HUDEP-2 (cell line): Measurements from ENCODE around the gene AKAP11.

Experiments
- DNase-seq, 76 experiments: peaks; one replicate each; lab custom pipeline; 2025; ENCODE audit not compliant: unreplicated experiment in 76 of 76; lab: John Stamatoyannopoulos, UW

The AKAP11 gene

DNA sequence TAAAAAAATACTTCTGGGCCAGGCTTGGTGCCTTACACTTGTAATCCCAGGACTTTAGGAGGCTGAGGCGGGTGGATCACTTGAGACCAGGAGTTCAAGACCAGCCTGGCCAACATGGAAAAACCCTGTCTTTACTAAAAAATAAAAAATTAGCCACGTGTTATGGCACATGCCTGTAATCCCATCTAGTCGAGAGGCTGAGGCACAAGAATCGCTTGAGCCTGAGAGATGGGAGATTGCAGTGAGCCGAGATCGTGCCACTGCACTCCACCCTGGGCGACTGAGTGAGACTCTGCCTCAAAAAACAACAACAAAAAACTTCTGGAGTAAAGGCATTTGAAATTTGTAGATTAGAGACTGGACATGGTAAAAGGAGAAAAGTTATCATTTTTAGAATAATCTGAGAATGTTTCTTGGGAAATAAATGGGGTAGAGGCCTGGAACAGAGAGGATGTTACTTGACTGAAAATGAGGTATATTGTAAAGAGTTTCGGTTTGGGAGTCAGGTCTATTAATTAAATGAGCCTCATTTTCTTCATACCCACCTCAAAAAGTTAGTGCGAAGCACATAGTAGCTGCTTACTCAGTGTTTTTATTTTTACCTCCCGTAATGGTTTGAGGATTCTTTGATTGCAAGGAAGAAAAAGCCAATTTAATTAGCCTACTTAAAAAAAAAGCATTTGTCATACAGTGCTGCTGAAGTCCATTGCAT, 2.6 kb downstream of the AKAP11 start:
- peak in 4 of 76 experiments; percentile 2 to 15 (median 4) for DNase-seq

DNA sequence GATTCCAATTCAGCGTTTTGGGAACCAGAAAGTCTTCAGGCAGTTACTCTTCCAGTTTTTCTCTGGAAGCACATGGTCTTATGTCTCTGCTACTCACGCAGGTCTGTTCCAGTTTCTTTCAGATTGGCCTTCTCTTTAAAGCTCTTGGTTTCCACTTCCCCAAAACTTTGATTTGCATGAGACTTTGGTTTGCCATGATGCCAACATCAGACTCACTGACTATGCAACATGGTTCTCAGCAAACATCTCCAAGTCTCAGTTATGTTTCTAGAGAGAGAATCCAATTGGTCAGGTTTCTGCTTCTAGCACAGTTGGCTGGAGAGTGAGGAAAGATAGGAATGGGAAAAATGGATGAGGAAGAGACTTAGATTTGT, 3.1 kb downstream of the AKAP11 start:
- DNase-seq, result no peak

DNA sequence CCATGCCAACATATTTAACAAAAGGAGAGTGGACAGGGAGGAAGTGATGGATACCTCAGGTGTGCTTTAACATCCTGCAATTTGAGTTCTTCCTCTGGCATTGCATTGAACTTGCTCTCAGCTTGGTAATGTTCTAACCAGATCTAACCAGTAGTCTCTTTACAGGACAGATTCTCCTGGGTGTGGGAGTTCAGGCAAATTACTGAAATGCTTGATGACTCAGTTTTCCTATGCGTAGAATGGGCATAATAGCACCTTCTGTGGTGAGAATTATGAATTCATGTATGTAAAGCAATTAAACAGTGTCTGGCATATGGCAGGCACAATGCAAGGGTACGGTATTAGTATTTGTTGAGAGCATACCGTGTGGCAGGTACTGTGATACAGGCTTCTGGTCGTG, 3.6 kb downstream of the AKAP11 start:
- no peak for DNase-seq

DNA sequence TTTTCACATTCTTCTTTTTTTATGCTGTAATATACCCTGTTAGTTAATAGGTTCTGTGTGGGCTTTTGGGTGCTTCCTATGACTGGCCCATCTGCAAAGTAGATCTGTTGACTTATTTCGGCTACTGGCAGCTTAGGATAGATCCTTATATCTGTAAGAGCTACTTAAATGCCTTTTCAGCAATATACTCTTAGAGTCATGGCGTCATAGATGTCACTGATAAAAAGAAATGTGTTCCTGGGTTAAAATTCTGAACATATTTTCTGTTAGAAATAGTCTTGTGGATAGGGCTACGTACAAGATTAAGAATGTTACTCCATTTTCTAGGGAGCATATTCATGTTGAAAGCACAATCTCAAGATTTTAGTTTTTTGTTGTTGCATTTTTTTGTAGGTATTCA, 4.7 kb downstream of the AKAP11 start:
- DNase-seq, result no peak

DNA sequence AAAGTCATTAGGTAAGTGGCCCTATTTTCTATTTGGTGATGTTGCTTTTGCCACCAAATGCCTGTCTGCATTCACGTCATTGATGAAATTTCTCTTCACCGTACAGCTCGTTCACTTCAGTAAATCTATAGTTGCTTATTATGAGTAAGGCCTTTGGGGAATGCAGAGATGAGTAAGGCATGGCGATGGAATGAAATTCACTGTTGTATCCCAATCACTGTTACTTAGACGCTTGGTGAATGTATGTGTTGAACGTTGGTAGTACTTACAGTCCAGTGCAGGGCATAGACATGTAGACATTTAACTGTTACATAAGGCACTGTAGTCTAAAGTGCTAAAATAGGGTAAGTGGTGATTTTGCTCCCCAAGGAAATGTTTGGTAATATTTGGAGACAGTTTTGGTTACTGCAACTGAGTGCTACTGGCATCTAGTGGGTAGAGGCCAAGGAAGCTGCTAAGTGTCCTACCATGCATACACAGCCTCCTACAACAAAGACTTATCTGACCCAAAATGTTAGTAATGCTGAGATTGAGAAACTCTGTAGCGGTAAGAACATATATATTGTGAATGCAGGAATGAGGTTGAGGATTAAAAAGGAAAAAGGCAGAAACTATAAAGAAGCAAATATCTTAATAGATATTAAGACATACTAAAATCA, 5.8 kb downstream of the AKAP11 start:
- DNase-seq, result no peak

DNA sequence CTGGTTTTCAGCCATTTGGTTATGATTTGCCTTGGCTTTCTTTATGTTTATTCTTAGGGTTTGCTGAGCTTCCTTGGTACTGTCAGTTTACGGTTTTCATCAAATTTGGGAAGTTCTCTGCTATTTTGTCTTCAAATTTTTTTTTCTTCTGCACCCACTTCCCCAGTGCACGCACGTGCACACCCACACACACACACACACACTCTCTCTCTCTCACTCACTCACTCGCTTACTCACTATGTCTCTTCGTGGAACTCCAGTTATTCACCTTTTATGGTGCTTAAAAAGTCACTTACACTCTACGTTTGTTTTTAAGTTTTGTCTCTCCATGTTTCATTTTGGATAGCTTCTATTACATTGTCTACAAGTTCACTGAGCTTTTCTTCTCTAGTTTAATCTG, 7.1 kb downstream of the AKAP11 start:
- no peak for DNase-seq

DNA sequence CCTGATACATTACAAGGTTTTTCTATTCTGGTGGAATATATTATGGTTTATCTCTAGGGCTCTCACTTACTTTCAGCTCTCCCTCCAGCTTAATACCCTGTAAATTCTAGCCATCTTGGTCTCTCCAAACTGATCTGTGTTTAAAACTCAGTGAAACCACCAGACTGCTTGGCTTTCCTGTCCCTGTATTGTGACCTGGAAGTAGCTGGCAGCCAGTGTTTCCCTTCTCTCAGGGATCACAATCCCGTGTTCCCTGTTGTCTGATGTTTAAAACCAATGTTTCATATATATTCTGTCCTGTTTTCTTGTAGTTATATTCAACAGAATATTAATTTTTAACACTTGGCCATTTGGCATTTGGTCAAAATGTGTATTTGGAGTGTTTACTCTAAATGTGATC, 8.0 kb downstream of the AKAP11 start:
- no peak for DNase-seq

DNA sequence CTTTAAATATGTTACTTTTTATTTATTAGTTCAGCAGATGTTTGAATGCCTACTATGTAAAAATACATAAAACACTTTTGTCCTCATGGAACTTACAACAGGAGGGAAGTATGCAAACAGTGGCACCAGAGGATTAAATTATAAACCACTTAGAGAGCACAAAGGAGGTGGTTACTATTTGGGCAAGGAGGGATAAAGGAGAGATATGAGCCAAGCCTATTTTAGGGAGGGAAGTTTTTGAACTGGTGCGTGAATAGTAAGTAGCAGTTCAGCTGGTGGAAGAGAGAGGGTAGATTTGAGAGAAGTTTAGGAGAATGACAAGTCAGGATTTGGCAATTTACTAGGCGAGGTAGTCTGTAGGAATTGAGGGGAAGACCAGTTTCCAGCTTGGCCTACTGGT, 8.6 kb downstream of the AKAP11 start:
- no peak for DNase-seq

DNA sequence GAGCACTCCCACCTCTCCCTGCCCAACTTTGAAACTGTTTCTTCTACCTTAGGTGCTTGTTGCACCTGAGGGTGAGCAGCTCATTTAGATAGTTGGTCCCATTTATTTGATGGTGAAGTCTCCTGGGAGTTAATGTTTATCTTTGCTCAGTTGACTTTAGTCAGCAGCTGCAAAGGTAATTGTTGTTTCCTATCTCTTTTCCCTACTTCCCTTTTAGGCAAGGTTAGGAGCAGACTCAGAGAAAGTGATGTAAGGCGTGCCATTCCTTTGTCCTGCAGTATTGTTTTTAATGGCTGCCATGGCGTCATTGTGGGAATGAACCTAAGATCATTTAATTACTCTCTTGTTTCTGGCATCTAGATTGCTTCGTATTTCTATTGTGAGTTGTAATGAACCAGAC, 11.6 kb downstream of the AKAP11 start:
- DNase-seq, result no peak

DNA sequence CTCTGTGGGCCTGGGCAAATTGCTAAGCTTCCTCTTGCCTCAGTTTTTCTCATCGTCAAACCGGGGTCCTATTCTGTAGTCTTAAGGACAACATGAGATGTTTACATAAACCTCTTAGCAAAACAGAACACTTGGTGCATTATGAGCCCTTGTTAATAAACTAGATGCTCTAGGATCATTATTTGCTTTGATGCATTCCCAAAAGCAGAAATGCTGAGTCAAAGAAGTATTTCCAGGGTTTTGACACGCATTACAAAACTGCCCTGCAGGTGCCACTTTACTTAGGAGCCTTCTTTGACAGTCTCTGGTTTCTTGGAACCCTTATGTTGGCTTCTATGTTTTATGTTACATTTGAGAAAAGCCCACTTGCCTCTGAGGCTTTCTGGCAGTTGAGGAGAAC, 12.1 kb downstream of the AKAP11 start:
- DNase-seq, result no peak

DNA sequence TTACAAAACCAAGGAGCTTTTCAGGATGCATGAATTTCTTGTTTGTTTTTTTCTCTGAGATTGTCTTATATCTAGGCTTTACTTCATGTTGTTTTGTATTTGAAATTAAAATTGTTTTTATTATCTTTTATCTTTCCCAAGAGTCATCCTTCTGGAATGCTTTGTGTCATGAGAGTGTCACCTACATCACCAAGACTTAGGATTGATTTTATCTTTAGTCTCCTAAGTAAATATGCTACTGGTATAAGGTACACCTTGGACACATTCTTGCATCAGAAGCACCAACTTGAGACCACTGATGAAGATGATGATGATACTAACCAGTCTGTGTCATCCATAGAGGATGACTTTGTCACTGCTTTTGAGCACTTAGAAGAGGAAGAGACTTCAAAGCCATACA, 26.4 kb downstream of the AKAP11 start:
- no peak for DNase-seq

DNA sequence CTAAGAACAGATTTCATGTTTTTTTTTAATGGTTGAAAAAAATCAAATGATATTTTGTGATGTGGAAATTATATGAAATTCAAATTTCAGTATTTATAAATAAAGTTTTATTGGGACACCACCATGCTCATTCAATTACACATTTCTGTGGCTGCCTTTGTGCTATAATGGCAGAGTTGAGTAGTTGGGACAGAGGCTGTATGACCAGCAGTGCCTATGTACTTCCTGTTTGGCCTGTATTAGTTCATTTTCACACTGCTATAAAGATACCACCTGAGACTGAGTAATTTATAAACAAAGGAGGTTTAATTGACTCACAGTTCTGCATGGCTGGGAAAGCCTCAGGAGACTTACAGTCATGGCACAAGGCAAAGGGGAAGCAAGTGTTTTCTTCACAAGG, 33.6 kb downstream of the AKAP11 start:
- no peak for DNase-seq

DNA sequence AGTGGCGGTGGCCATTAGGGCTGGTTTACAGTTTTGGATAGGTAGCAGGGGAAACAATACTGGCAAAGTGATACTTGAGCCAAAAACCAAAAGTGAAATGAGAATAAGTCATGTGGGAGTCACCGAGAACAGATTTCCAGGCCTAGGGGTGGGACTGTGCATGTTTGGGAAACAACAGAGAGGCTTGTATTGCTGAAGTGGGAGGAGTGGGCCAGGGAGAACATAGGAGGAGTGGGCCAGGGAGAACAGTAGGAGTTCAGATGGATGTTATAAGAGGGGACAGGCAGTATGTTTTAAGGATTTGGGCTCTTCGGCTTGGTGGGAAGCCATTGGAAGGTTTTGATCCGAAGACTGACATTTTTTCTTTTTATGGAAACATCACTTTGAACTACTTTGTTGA, 35.5 kb downstream of the AKAP11 start:
- no peak for DNase-seq

DNA sequence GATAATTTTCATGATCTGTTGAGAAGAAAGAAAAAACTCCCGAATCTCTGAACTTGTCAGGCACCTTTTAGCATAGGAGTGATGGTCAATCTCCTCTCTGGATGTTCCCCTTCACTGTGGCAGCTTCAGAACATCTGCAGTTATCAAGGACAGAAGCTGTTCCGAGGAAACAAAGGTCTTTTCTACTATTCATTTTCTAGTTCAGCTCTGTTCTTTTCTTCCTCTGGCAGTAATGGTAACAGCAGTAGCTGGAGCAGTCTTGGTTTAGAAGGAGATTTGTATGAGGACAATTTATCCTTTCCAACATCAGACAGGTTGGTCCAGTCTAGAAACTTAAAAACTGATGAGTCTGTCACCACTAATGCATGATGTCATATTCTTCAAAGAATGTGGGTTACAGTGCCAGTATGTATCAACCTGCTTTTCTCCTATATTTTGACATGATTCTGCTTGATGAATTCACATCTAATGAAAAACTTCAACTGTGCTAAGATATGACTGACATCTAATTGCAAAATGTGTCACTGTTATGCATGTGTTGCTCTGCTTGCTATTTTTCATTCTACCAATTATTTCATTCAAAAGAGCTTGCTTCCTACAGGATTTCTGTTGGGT, 41.0 kb downstream of the AKAP11 start:
- no peak for DNase-seq

DNA sequence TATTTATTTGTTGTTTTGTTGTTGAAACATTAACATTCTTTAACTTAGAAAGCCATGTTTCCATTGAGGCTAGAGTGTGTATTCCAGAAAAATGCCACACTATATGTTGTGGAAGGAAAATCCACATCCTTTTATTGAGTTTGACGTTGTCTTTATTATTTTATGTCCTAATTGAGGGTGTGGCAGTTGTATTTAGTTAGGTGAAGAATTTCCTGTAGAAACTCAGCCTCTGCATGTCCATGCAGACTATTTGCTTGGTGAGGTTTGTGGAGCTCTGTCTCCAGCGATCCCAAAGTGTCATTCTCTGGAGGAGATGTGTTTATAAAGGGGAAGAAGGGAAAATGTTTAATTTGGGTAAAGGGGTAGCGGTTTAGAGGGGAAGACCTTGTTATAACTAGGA, 46.6 kb downstream of the AKAP11 start:
- no peak for DNase-seq

DNA sequence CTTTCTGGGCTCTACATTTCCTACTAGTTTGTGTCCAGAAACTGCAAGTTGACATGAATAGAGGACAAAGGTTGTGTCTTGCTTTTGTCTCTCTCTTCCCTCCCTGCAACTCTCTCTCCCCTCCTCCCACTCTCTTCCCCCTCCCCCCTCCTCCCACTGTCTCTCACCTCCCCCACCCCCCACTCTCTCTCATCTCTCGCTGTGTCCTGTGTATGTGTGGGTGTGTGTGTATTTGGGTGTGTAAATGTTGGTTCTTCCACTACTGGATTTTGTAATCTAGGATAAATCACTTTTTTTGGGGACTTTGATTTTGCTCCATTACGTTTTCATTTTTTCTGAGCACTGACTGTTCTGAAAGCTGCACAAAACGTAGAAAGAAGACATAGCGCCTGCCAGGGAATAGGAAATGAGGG, 48.4 kb downstream of the AKAP11 start:
- no peak for DNase-seq

DNA sequence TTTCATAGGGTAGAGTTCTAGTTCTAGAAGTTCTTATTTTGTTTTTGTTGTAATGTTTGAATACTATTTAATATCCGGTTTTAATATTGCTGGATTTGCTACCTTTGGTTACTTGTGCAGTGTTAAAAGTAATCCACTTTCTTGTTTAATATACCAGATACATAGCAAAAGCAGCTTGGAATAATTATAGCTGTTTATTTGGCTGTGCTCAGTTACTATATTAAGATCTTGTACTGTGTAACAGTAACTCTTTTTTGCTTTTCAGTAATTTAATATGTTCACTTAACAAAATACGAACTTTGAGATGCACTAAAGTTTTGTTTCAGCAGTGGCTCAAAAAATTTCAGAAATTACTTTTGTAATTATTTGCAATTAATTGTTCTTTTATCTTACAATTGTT, 50.9 kb downstream of the AKAP11 start:
- DNase-seq, result no peak

DNA sequence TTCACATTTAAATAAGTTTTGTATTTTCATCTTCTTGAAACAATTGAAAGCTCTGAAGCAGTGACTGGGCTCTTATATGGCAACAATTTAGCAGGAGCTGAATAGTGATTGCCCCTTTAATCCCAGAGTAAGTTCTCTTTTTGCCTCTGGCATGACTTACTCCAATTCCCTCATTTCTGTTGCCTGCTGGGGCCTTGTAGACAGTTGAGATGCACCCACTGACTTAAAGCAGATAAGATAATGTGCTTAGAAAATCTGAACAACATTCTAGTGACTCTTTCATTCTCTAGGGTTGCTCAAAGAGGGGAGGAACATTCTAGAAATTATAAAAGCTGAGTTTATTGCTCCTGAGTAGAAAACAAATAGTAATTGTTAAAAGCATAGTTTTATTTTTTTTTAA, 52.8 kb downstream of the AKAP11 start:
- no peak for DNase-seq

DNA sequence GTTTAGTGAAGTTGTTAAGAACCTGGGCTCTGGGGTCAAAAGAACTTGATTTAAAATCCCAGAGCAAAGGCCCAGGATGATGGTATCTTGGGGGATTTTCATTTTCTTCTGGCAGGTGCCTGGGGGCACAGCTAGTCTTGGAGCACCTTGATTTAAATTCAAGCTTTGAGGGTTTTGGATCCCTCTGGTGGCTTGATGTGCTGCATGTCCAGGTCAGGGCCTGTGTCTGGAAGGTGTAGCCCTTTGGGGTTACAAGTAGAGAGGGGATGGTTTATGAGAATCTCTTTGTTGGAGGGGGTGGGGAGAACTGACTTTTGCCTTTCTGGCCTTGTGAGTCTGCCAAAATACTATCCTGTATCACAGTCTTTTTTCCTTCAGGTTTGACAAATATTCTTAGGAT, 55.8 kb downstream of the AKAP11 start:
- DNase-seq, result no peak

DNA sequence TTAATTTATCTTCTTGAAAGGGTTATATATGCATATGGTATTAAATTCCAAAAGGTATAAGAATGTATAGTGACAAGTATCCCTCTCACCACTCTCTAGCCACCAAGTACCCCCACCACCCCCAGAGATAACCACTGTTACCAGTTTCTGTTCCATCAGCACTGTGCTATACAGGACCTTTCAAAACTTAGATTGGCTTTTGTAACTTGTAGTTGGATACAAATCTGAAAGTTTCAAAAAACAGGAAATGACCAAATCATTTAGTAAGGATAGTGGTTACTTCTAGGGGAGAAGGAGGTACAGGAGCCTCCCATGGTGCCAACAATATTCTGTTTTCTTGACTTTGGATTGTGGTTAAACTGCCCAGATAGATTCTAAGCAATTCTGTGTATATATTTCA, 56.7 kb downstream of the AKAP11 start:
- DNase-seq, result no peak

DNA sequence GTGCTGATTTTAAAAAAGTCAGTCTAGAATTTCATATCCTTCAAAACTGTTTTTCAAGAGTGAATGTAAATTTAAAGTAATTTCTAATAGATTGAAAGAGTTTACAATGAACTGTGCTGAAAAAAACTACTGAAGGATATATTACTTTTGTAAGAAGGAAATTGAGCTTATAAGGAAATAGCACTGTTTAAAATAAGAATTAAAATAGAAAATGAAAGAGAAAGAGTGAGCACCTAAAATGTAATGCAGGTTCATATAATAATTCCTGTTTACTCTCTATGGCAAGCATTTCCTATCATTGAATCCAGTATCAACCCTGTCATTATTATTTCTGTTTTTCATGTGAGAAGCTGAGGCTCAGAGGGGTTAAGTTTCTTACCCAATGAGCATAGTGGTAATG, 57.3 kb downstream of the AKAP11 start:
- no peak for DNase-seq

DNA sequence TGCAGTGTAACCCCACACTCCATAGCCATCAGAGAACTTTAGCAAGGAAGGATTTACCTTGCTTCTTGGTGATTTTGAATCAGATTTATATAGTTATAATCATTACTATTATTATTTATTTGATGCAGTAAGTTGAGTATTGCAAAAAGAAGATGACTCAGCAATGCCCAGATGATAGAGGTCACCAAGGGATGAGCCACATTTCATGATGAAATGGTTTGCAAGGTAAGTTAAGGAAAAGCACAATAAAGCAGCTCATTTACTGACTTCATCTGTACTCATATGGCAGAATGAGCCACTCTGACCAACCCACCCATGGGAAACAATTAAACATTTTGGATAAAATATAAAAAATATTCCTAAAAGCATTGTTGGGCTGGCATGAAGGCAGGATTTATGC, 59.1 kb downstream of the AKAP11 start:
- DNase-seq, result no peak
